HCT116 (cell line): ENCODE data around the gene CBLB. TPM values are rescaled to one million over a fixed set of nuclear protein-coding genes. Genes with fewer than 3 reads are reported as not detected.

Source experiments
- ATAC-seq: fragments of 200-7000 bp; cut with Tn5 transposase; 2 replicates; pipeline ENCODE4 v1.9.1; 2020; ENCODE audit warnings: mild to moderate bottlenecking, moderate library complexity
- BruUV-seq: library from RNA; stranded (reverse); fragments of 400-500 nt; replicated peaks from 2 replicates; lab custom pipeline; 2021; lab: Mats Ljungman, UMichigan
- CTCF ChIA-PET: fragments of 300-600 bp; sonication (Branson Sonifier 250); formaldehyde crosslinking; loops from one replicate; lab custom pipeline; 2021; ENCODE audit warnings: antibody characterized with exemption; lab: Charles Lee
- POLR2A ChIA-PET: fragments of 300-600, 350-600 bp; sonication (Branson Sonifier 250); formaldehyde crosslinking; loops from one replicate; lab custom pipeline; 2021; ENCODE audit warnings: antibody characterized with exemption; lab: Charles Lee
- RAD21 ChIA-PET, 2 experiments: fragments of 300-600 bp; sonication (Branson Sonifier 250); formaldehyde crosslinking; loops; one replicate each; lab custom pipeline; 2023; ENCODE audit warnings: low total read pairs in 2 of 2; ENCODE audit not compliant: uncharacterized antibody in 2 of 2, unreplicated experiment in 2 of 2, low non-redundant PET in 1 of 2; lab: Charles Lee
- DNase-seq: peaks from one replicate; pipeline ENCODE4 v3.0.0-alpha.2; 2010; ENCODE audit warnings: low read depth, low spot score
- H2AFZ ChIP-seq: fragments of 200-600 bp; shearing (Covaris generic), sonication (generic); 2 replicates; pipeline ENCODE4 v1.6.1; 2017; ENCODE audit warnings: low read depth, mixed run types, mixed read lengths, antibody characterized with exemption, low read length; ENCODE audit not compliant: poor library complexity, severe bottlenecking
- H3K27ac ChIP-seq: 2 replicates; pipeline ENCODE4 v1.5.1; 2012; ENCODE audit warnings: low read depth, low read length
- H3K27me3 ChIP-seq: fragments of 200-600 bp; sonication (generic); 2 replicates; pipeline ENCODE4 v1.6.1; 2016; ENCODE audit warnings: mixed run types, low read length, mixed read lengths; ENCODE audit not compliant: insufficient read depth
- H3K36me3 ChIP-seq, 2 experiments: fragments of 200-500 bp in 1 of 2; fragments of 200-600 bp in 1 of 2; sonication (Bioruptor generic) in 1 of 2; sonication (generic) in 1 of 2; 2 replicates each; pipeline versions ENCODE4 v1.5.1 to v1.6.1; 2014 to 2016; ENCODE audit warnings: low read length in 2 of 2, inconsistent platforms in 1 of 2, mixed read lengths in 1 of 2, mixed run types in 1 of 2; ENCODE audit not compliant: insufficient read depth in 2 of 2, control insufficient read depth in 1 of 2
- H3K4me1 ChIP-seq, 2 experiments: fragments of 200-600 bp in 1 of 2; sonication (generic) in 1 of 2; 2 replicates each; pipeline versions ENCODE4 v1.5.1 to v1.6.1; 2012 to 2017; ENCODE audit warnings: low read length in 2 of 2, inconsistent platforms in 1 of 2, mild to moderate bottlenecking in 1 of 2, mixed read lengths in 1 of 2, mixed run types in 1 of 2, moderate library complexity in 1 of 2; ENCODE audit not compliant: insufficient read depth in 2 of 2, control insufficient read depth in 1 of 2
- H3K4me2 ChIP-seq: fragments of 200-600 bp; sonication (generic); 2 replicates; pipeline ENCODE4 v1.6.1; 2017; ENCODE audit warnings: mixed run types, low read length, mixed read lengths
- H3K4me3 ChIP-seq, 2 experiments: fragments of 200-600 bp in 1 of 2; sonication (generic) in 1 of 2; replicated peaks in 1 of 2; 2 replicates each; pipeline ENCODE4 v1.5.1; 2011 to 2016; ENCODE audit warnings: low read length in 2 of 2, control low read depth in 1 of 2, low read depth in 1 of 2, mild to moderate bottlenecking in 1 of 2, mixed read lengths in 1 of 2, mixed run types in 1 of 2
- H3K79me2 ChIP-seq: fragments of 200-600 bp; sonication (generic); 2 replicates; pipeline ENCODE4 v1.6.1; 2017; ENCODE audit warnings: mild to moderate bottlenecking, mixed run types, low read length, moderate library complexity, mixed read lengths; ENCODE audit not compliant: insufficient read depth
- H3K9ac ChIP-seq: fragments of 200-600 bp; sonication (generic); 2 replicates; pipeline ENCODE4 v1.6.1; 2016; ENCODE audit warnings: low read length, mixed read lengths
- H3K9me2 ChIP-seq: fragments of 200-600 bp; sonication (generic), shearing (Covaris generic); 2 replicates; pipeline ENCODE4 v1.6.1; 2017; ENCODE audit warnings: mixed run types, mild to moderate bottlenecking, moderate library complexity; ENCODE audit not compliant: insufficient read depth
- H3K9me3 ChIP-seq, 2 experiments: fragments of 200-500 bp in 1 of 2; fragments of 200-600 bp in 1 of 2; sonication (Bioruptor generic) in 1 of 2; sonication (generic) in 1 of 2; 2 replicates each; pipeline ENCODE4 v1.6.1; 2014 to 2017; ENCODE audit warnings: low read length in 2 of 2, mixed read lengths in 2 of 2, inconsistent platforms in 1 of 2, low read depth in 1 of 2, mild to moderate bottlenecking in 1 of 2, mixed run types in 1 of 2, moderate library complexity in 1 of 2; ENCODE audit not compliant: control insufficient read depth in 1 of 2, insufficient read depth in 1 of 2
- H4K20me1 ChIP-seq: fragments of 200-600 bp; sonication (generic), shearing (Covaris generic); 2 replicates; pipeline ENCODE4 v1.6.1; 2017; ENCODE audit warnings: mixed run types, mild to moderate bottlenecking, moderate library complexity; ENCODE audit not compliant: insufficient read depth
- CBX3 ChIP-seq: IDR thresholded peaks from 2 replicates; pipeline ENCODE4 v1.6.1; 2012; ENCODE audit warnings: low read depth
- CEBPB ChIP-seq: IDR thresholded peaks from 2 replicates; pipeline ENCODE4 v1.6.1; 2012; ENCODE audit warnings: low read depth
- EGR1 ChIP-seq: IDR thresholded peaks from 2 replicates; pipeline ENCODE4 v1.6.1; 2012; ENCODE audit warnings: low read depth
- ELF1 ChIP-seq: IDR thresholded peaks from 2 replicates; pipeline ENCODE4 v1.6.1; 2012; ENCODE audit warnings: low read depth, borderline replicate concordance
- EZH2 ChIP-seq: fragments of 200-600 bp; sonication (generic); IDR thresholded peaks from 2 replicates; pipeline ENCODE4 v1.6.1; 2017; ENCODE audit warnings: antibody characterized with exemption, mixed run types
- JUND ChIP-seq: IDR thresholded peaks from 2 replicates; pipeline ENCODE4 v1.6.1; 2012
- MAX ChIP-seq: IDR thresholded peaks from 2 replicates; pipeline ENCODE4 v1.6.1; 2012
- POLR2AphosphoS5 ChIP-seq: IDR thresholded peaks from 2 replicates; pipeline ENCODE4 v1.6.1; 2011; ENCODE audit warnings: mild to moderate bottlenecking, low read depth, low read length, moderate library complexity
- RAD21 ChIP-seq: IDR thresholded peaks from 2 replicates; pipeline ENCODE4 v1.6.1; 2012; ENCODE audit warnings: low read depth, mild to moderate bottlenecking
- SIN3A ChIP-seq: IDR thresholded peaks from 2 replicates; pipeline ENCODE4 v1.6.1; 2012; ENCODE audit warnings: low read depth
- SP1 ChIP-seq: IDR thresholded peaks from 2 replicates; pipeline ENCODE4 v1.6.1; 2012; ENCODE audit warnings: low read depth
- TCF7L2 ChIP-seq: IDR thresholded peaks from 2 replicates; pipeline ENCODE4 v1.7.0; 2011; ENCODE audit warnings: borderline replicate concordance, inconsistent platforms; ENCODE audit not compliant: insufficient read depth, insufficient read length; ENCODE audit errors: extremely low read depth
- ZFX ChIP-seq: fragments of 450-650 bp; IDR thresholded peaks from 2 replicates; pipeline ENCODE4 v1.6.1; 2017
- ZNF274 ChIP-seq: fragments of 200-500 bp; sonication (Bioruptor generic); IDR thresholded peaks from 2 replicates; pipeline ENCODE4 v1.6.1; 2014; ENCODE audit warnings: mild to moderate bottlenecking, low read depth, low read length, inconsistent platforms
- intact Hi-C: fragments of 100-400 bp; cut with micrococcal nuclease; formaldehyde crosslinking; loops from 2 replicates; pipeline ENCODE4 v1.10.0; 2022
- total RNA-seq: library from RNA; stranded (reverse); gene quantifications from one replicate; pipeline ENCODE4 v1.2.1, GENCODE V29; 2021; ENCODE audit not compliant: unreplicated experiment
- TF ChIP-seq, protein P1 (sequence below): IDR thresholded peaks from 2 replicates; pipeline ENCODE4 v1.6.1; 2012
- TF ChIP-seq, protein P2 (sequence below): IDR thresholded peaks from 2 replicates; pipeline ENCODE4 v1.6.1; 2011; ENCODE audit warnings: mild to moderate bottlenecking, low read length, moderate library complexity; ENCODE audit not compliant: insufficient replicate concordance; ENCODE audit errors: extremely low read depth
- TF ChIP-seq, protein P3 (sequence below): IDR thresholded peaks from 2 replicates; pipeline ENCODE4 v1.6.1; 2012; ENCODE audit warnings: low read depth

The CBLB gene
- total RNA-seq, 1 experiment from 2014 or later: 10.4 TPM

- Histone ChIP-seq H3K9ac (no peak overlapping the region), H3K4me1 (peaks cover 10 to 20% of the 10 kb centered on the region in 2 experiments), H3K4me2 (no peak overlapping the region), H3K27me3 (no peaks in the 10 kb centered on the region), H3K9me2 (no peaks in the 10 kb centered on the region), H3K27ac (no peak overlapping the region), H3K4me3 (no peak overlapping the region), H3K79me2 (no peaks in the 10 kb centered on the region), H4K20me1 (no peaks in the 10 kb centered on the region), H3K9me3 (no peaks in the 10 kb centered on the region), H2AFZ (no peak overlapping the region), H3K36me3 (no peaks in the 10 kb centered on the region)
- RAD21 ChIA-PET: no interaction called here
- DNase-seq (no peak), ATAC-seq (no peak)
- POLR2A ChIA-PET: no interaction called here
- TF ChIP-seq ELF1 (no peak), EGR1 (no peak), EZH2 (no peak), CBX3 (no peak), RAD21 (no peak), POLR2AphosphoS5 (no peak), MAX (no peak)
- TF ChIP-seq, protein P1, sequence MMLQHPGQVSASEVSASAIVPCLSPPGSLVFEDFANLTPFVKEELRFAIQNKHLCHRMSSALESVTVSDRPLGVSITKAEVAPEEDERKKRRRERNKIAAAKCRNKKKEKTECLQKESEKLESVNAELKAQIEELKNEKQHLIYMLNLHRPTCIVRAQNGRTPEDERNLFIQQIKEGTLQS: no peak
- no TSS peak for BruUV-seq
- CTCF ChIA-PET: no interaction called here
- intact Hi-C loops: no loop called here
Observed at GRCh38 chr3:105807701-105808100, 61.1 kb downstream of the CBLB start.

DNA sequence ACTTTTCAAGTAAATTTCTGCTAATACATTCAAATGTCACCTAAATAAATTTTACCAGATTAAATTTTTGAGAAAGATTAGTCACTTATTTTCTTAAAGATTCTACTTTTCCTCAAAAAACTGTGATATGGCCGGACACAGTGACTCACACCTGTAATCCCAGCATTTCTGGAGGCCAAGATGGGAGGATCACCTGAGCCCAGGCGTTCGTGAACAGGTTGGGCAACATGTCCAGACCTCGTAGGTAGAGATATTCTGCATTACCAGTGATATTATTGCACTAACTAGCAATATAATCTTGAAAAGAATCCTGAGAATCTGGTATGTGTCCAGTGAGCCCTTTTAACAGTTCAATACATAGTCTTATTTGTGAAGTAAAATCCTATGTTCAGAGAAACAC is 61.7 kb downstream of the CBLB start:
- RAD21 ChIA-PET: no interaction called here
- DNase-seq (no peak), ATAC-seq (no peak)
- CTCF ChIA-PET: no interaction called here
- Histone ChIP-seq H3K9me2 (no peaks in the 10 kb centered on the region), H3K27me3 (no peaks in the 10 kb centered on the region), H3K9ac (no peak overlapping the region), H3K79me2 (no peaks in the 10 kb centered on the region), H3K4me1 (peaks cover 10 to 18% of the 10 kb centered on the region in 2 experiments), H3K4me2 (no peak overlapping the region), H4K20me1 (no peaks in the 10 kb centered on the region), H3K9me3 (no peaks in the 10 kb centered on the region), H2AFZ (no peak overlapping the region), H3K27ac (no peak overlapping the region), H3K36me3 (no peaks in the 10 kb centered on the region), H3K4me3 (no peak overlapping the region)
- POLR2A ChIA-PET: no interaction called here
- no TSS peak for BruUV-seq
- intact Hi-C loops: no loop called here
- TF ChIP-seq ZFX (no peak), RAD21 (no peak), EZH2 (no peak), JUND (no peak), ZNF274 (no peak), MAX (no peak), SIN3A (no peak), TCF7L2 (no peak), CEBPB (no peak), SP1 (no peak)
- TF ChIP-seq, protein P2, sequence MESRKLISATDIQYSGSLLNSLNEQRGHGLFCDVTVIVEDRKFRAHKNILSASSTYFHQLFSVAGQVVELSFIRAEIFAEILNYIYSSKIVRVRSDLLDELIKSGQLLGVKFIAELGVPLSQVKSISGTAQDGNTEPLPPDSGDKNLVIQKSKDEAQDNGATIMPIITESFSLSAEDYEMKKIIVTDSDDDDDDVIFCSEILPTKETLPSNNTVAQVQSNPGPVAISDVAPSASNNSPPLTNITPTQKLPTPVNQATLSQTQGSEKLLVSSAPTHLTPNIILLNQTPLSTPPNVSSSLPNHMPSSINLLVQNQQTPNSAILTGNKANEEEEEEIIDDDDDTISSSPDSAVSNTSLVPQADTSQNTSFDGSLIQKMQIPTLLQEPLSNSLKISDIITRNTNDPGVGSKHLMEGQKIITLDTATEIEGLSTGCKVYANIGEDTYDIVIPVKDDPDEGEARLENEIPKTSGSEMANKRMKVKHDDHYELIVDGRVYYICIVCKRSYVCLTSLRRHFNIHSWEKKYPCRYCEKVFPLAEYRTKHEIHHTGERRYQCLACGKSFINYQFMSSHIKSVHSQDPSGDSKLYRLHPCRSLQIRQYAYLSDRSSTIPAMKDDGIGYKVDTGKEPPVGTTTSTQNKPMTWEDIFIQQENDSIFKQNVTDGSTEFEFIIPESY: no peak
- TF ChIP-seq, protein P3, sequence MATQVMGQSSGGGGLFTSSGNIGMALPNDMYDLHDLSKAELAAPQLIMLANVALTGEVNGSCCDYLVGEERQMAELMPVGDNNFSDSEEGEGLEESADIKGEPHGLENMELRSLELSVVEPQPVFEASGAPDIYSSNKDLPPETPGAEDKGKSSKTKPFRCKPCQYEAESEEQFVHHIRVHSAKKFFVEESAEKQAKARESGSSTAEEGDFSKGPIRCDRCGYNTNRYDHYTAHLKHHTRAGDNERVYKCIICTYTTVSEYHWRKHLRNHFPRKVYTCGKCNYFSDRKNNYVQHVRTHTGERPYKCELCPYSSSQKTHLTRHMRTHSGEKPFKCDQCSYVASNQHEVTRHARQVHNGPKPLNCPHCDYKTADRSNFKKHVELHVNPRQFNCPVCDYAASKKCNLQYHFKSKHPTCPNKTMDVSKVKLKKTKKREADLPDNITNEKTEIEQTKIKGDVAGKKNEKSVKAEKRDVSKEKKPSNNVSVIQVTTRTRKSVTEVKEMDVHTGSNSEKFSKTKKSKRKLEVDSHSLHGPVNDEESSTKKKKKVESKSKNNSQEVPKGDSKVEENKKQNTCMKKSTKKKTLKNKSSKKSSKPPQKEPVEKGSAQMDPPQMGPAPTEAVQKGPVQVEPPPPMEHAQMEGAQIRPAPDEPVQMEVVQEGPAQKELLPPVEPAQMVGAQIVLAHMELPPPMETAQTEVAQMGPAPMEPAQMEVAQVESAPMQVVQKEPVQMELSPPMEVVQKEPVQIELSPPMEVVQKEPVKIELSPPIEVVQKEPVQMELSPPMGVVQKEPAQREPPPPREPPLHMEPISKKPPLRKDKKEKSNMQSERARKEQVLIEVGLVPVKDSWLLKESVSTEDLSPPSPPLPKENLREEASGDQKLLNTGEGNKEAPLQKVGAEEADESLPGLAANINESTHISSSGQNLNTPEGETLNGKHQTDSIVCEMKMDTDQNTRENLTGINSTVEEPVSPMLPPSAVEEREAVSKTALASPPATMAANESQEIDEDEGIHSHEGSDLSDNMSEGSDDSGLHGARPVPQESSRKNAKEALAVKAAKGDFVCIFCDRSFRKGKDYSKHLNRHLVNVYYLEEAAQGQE: no peak
